ENCODE data around the gene RAB6A.
"Not testable (repeated sequence)": the region's sequence is repeated elsewhere in the genome, so short reads cannot be mapped to it uniquely, and the experiment has no call there.

RAB6A gene

DNA sequence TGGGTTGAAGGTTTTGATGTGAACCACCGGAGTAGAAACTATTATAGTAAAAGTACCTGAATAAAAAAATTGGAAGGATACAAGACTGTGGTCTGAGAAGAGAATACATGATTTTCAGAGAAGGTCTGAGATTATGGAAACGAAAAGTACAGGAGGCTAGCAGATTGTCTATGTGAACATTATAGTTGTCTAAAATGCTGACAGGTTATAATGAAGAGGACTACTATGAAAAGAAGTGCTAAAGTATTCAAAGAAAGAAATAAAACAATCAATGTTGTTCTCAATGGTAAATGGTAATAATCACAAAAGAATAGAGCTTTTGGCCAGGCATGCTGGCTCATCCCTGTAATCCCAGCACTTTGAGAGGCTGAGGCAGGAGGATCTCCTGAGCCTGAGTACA, 34.0 kb downstream of the RAB6A start:
- no peak for DNase-seq (ENCODE audit: low read depth in 2 of 2)

GRCh38 chr11:73717136-73717535, 43.7 kb downstream of the RAB6A start:
- DNase-seq (ENCODE audit: low read depth in 2 of 2) = no peak

- DNase-seq (ENCODE audit: low read depth in 2 of 2) = no peak
These were observed 44.5 kb downstream of the RAB6A start for GRCh38 chr11:73716153-73717056.

- no peak for DNase-seq (ENCODE audit: low read depth in 2 of 2)
These were observed 45.3 kb downstream of the RAB6A start for GRCh38 chr11:73715541-73715940.

DNA sequence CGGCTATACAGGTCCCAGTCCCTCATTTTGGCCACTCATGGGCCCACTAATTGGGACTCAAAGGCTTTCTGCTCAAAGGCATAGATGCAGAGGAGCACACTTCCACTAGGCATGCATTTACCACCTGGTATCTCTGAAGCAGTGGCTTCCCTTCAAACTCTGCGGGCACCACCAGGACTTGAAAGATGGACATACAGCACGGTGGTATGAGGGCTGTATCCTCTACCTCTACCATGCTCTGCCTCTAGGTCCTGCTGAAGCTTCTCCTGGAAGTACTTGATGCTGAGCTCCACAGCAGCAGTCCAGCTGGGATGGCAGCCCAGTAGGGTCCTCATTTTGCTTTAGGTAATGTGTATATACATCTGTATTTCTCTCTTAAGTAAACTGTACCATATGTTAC, 49.9 kb downstream of the RAB6A start:
- no peak for DNase-seq (ENCODE audit: low read depth in 2 of 2)

DNA sequence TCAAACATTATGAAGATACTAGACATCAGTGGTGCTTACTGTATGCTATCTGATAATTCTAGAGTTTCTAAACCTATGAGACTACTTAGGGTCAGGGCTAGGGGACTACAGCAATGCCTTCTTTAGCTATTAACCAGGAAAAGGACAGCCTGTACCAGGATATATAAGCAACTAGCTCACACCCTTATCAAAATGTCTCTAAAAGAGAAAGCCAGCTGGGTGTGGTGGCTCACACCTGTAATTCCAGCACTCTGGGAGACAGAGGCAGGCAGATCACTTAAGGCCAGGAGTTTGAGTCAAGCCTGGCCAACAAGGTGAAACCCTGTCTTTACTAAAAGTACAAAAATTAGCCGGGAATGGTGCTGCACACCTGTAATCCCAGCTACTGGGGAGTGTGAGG, 55.8 kb downstream of the RAB6A start:
- DNase-seq (ENCODE audit: low read depth in 2 of 2) = no peak

GRCh38 chr11:73693899-73694525, 66.9 kb downstream of the RAB6A start:
- no peak for DNase-seq (ENCODE audit: low read depth in 2 of 2)

- no peak for DNase-seq (ENCODE audit: low read depth in 2 of 2)
These were observed 80.2 kb downstream of the RAB6A start for GRCh38 chr11:73680687-73681086.

DNA sequence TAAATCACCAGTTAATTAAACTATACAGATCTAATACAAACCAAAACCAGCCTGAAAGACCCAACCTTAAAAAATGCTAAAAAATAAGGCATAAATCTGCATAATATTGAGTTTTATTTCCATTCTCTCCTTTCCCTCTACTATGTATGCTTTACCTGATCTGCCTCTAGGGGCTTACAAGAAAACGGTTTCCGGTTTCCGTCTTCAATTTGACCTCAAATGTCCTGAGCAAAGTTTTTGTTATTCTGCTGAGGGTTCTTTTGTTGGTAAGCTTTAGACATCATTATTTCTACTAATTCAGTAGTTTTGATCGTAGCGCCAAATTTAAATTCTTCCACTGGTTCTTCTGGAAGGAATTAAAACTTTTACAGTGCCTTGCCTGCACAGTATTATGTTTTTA, 84.3 kb downstream of the RAB6A start:
- not testable (repeated sequence) for DNase-seq (ENCODE audit: low read depth in 2 of 2)

GRCh38 chr11:73671701-73672100, 89.2 kb downstream of the RAB6A start:
- DNase-seq (ENCODE audit: low read depth in 2 of 2) = no peak

DNA sequence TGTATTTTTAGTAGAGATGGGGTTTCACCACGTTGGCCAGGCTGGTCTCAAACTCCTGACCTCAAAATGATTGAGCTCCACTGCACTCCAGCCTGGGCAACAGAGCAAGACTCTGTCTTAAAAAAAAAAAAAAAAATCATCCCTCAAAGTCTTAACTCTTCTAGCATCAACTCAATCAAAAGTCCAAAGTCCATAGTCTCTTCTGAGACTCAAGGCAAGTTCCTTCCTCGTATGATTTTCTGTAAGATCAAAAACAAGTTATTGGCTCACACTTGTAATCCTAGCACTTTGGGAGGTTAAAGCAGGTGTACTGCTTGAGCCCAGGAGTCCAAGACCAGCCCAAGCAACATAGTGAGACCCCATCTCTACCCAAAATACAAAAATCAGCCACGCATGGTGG, 90.1 kb downstream of the RAB6A start:
- no peak for DNase-seq (ENCODE audit: low read depth in 2 of 2)

DNA sequence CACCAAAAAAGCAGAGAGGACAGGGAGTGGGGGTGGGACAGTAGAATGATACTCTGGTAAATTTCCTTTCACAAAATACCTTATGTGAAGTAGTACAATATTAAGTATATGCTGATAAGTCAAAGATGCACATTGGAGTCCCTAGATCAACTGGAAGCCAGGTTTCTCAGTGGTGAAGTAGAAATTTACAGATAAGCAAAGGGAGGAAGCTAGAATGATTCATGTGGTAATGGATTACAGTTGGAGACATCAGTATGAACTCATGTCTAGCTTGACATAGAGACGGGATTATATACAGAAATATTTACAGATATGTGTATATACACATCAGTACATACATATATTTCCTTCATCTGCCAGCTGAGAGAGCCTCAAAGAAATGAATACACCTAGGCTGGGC, 93.0 kb downstream of the RAB6A start:
- no peak for DNase-seq (ENCODE audit: low read depth in 2 of 2)

- no peak for DNase-seq (ENCODE audit: low read depth in 2 of 2)
These were observed 96.0 kb downstream of the RAB6A start for GRCh38 chr11:73664877-73665276.

DNA sequence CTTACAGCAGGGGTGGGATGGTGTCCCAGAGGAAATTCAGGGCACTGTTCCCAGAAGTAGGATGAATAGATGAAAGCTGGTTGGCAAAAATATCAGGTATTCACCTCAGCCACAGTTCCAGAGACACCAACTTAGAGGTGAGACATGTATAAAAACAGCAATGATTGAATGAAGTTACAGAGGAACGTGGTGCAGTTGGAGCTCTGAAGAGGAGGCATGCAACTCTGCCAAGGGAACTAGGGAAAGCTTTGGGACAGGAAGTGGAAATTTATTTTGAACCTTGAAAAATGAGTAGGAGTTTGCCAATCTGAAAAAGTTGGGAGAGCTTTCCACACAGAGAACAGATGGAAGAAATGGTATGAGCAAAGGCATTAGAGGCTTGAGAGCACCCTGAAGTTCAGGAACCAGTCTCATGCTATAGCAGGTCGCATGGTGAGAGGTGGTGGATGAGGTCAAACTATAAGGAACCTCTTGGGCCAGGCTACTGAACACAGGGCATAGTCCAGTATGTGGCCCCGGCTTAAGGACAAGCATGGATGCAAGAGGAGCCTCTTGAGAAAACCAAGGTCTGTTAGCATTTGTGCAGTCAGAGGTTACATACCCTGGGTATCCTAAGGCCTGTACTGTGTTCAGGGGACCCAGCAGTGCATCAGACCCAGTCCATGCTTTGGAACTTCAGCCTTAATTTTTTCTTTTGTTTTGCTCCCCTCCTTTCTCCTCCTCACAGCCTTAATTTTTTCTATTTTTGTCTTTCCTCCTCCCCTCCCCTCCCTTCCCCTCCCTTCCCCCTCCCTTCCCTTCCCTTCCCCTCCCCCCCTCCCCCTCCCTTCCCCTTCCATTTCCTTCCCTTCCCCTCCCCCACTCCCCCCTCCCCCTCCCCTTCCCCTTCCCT, 97.0 kb downstream of the RAB6A start:
- no peak for DNase-seq (ENCODE audit: low read depth in 2 of 2)

DNA sequence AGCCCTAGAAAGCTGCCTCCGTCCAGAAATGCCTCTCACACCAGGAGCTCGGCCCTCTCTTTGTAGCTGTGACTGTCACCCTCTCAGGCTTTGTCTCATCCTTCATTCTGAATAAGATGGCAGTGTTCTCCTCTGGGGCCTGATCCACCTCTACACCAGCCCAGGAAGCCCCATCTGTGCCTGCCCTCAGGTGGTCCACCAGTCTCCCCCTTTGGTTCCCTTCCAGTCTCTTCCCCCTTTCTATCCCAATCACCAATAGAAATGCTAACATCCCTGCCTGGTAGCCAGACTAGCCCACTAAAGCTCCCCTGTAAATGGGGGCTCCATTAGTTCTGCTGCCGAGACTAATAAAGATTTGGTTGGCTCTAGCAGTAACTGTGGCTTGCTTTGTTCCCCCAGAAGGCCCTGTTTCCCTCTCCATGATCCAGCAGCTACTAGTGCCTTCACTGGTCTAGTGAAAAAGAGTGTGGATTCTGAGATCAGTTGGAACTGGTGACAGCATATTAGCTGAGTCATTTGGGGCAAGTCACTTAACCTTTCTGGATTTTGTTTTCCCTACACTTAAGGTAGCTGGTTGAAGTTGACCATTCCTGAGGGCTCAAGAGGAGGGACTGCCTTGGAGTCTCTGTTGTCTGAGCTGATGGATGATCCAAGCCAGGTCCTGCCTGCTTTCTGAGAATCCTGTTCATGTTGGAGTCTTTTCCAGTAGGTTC, 98.3 kb downstream of the RAB6A start:
- DNase-seq (ENCODE audit: low read depth in 2 of 2) = no peak

GRCh38 chr11:73661035-73661628, 99.7 kb downstream of the RAB6A start:
- DNase-seq (ENCODE audit: low read depth in 2 of 2) = peak; percentile 69 to 72

DNA sequence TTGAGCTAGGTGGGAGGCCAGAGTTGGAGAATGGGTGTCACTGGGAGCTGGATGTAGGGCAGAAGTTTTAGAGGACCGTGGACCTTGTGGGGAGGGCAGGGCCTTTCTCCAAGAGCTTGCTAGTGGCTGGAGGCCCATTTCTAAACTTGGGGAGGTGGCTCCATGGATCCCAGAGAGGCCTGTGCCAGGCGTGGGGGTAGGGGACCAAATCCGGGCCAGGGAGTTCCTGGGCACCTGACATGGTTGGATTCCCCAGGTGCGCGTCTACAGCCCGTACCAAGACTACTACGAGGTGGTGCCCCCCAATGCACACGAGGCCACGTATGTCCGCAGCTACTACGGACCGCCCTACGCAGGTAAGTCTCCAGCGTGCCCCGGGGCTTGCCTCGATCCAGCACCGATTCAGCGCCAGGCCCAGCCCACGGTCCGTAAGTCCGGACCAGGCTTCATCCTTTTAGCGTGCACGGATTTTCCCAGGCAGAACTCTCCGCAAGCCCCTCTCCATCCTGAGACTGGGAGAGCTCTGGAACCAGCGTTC, 100.3 kb downstream of the RAB6A start:
- DNase-seq (ENCODE audit: low read depth in 2 of 2) = no peak

DNA sequence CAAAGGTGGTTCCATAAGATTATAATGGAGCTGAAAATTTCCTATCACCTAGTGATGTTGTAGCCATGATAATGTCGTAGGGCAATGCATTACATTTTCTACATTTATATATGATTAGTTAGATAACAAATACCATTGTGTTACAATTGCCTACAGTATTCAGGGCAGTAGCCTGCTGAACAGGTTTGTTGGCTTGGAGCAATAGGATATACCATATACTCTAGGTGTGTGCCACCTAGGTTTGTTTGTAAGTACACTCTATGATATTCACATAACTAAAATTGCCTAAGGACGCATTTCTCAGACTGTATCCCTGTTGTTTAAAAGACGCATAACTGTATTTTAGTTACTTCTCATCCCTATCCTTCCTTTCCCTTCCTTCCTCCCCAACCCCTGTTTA, 100.9 kb downstream of the RAB6A start:
- no peak for DNase-seq (ENCODE audit: low read depth in 2 of 2)

GRCh38 chr11:73656985-73657384, 103.9 kb downstream of the RAB6A start:
- no peak for DNase-seq (ENCODE audit: low read depth in 2 of 2)

- no peak for DNase-seq (ENCODE audit: low read depth in 2 of 2)
These were observed 105.2 kb downstream of the RAB6A start for GRCh38 chr11:73655686-73656085.

DNA sequence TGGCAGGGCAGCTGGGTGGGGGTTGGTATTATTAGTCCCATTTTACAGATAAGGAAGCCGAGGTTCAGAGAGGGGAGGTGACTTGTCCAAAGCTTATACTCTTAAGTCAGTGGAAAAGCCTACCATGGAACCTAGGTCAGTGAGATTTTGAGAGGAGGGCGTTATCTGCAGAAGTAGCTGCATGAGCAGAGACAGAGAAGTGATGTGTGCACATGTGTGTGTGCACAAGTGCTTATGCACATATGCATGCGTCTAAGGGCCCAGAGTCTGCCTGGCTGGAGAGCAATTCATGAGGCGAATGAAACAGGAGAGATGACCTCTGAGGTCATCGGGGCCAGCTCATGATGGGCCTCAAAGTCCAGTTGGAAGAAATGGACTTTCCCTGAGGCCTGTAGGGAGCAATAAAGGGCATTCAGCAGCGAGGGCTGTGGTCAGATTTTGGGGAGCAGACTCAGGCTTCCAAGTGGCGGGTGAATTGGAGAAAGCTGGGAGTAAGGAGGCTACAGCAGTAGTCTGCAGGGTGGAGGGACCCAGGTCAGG, 106.3 kb downstream of the RAB6A start:
- no peak for DNase-seq (ENCODE audit: low read depth in 2 of 2)
